SK-N-SH (cell line): ENCODE data around the gene ZNF683.

Experiments used
- CTCF ChIP-seq: fragments of 200-600 bp; sonication (generic); IDR thresholded peaks from 2 replicates; pipeline ENCODE4 v1.6.1; 2017; ENCODE audit warnings: antibody characterized with exemption, mild to moderate bottlenecking, moderate library complexity
- EZH2phosphoT487 ChIP-seq: fragments of 200-600 bp; sonication (generic); IDR thresholded peaks from 2 replicates; pipeline ENCODE4 v1.6.1; 2017; ENCODE audit warnings: low read depth, mixed run types, mild to moderate bottlenecking, antibody characterized with exemption, moderate library complexity, borderline replicate concordance
- FOXM1 ChIP-seq: IDR thresholded peaks from 2 replicates; pipeline ENCODE4 v1.4.0; 2012; ENCODE audit warnings: low read depth, mild to moderate bottlenecking
- GATA2 ChIP-seq: sonication (generic); formaldehyde crosslinking; IDR thresholded peaks from 2 replicates; pipeline ENCODE4 v1.5.0; 2020; ENCODE audit warnings: mild to moderate bottlenecking, missing genetic modification reagents
- JUND ChIP-seq: IDR thresholded peaks from 2 replicates; pipeline ENCODE4 v1.4.0; 2012
- NFIC ChIP-seq: IDR thresholded peaks from 2 replicates; pipeline ENCODE4 v1.4.0; 2012; ENCODE audit warnings: borderline replicate concordance
- PBX3 ChIP-seq: IDR thresholded peaks from 2 replicates; pipeline ENCODE4; 2012
- RCOR1 ChIP-seq: fragments of 150-350 bp; IDR thresholded peaks from 2 replicates; pipeline ENCODE4 v1.6.1; 2017; ENCODE audit warnings: antibody characterized with exemption, low read length
- RFX5 ChIP-seq: IDR thresholded peaks from 2 replicates; pipeline ENCODE4 v1.6.1; 2012; ENCODE audit warnings: mild to moderate bottlenecking, improper control_type of control experiment, low read length
- TF ChIP-seq, protein P1 (sequence below): IDR thresholded peaks from 2 replicates; pipeline ENCODE4 v1.4.0; 2012; ENCODE audit warnings: low read depth, borderline replicate concordance
- TF ChIP-seq, protein P2 (sequence below): IDR thresholded peaks from 2 replicates; pipeline ENCODE4 v1.6.1; 2012; ENCODE audit warnings: mild to moderate bottlenecking, low read depth, low read length, moderate library complexity

- TF ChIP-seq JUND = no peak
- TF ChIP-seq, protein P1, sequence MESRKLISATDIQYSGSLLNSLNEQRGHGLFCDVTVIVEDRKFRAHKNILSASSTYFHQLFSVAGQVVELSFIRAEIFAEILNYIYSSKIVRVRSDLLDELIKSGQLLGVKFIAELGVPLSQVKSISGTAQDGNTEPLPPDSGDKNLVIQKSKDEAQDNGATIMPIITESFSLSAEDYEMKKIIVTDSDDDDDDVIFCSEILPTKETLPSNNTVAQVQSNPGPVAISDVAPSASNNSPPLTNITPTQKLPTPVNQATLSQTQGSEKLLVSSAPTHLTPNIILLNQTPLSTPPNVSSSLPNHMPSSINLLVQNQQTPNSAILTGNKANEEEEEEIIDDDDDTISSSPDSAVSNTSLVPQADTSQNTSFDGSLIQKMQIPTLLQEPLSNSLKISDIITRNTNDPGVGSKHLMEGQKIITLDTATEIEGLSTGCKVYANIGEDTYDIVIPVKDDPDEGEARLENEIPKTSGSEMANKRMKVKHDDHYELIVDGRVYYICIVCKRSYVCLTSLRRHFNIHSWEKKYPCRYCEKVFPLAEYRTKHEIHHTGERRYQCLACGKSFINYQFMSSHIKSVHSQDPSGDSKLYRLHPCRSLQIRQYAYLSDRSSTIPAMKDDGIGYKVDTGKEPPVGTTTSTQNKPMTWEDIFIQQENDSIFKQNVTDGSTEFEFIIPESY = no peak
- no peak for TF ChIP-seq NFIC
- no peak for TF ChIP-seq EZH2phosphoT487
- no peak for TF ChIP-seq CTCF
- TF ChIP-seq, protein P2, sequence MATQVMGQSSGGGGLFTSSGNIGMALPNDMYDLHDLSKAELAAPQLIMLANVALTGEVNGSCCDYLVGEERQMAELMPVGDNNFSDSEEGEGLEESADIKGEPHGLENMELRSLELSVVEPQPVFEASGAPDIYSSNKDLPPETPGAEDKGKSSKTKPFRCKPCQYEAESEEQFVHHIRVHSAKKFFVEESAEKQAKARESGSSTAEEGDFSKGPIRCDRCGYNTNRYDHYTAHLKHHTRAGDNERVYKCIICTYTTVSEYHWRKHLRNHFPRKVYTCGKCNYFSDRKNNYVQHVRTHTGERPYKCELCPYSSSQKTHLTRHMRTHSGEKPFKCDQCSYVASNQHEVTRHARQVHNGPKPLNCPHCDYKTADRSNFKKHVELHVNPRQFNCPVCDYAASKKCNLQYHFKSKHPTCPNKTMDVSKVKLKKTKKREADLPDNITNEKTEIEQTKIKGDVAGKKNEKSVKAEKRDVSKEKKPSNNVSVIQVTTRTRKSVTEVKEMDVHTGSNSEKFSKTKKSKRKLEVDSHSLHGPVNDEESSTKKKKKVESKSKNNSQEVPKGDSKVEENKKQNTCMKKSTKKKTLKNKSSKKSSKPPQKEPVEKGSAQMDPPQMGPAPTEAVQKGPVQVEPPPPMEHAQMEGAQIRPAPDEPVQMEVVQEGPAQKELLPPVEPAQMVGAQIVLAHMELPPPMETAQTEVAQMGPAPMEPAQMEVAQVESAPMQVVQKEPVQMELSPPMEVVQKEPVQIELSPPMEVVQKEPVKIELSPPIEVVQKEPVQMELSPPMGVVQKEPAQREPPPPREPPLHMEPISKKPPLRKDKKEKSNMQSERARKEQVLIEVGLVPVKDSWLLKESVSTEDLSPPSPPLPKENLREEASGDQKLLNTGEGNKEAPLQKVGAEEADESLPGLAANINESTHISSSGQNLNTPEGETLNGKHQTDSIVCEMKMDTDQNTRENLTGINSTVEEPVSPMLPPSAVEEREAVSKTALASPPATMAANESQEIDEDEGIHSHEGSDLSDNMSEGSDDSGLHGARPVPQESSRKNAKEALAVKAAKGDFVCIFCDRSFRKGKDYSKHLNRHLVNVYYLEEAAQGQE = no peak
- TF ChIP-seq FOXM1 = no peak
- TF ChIP-seq RFX5 = no peak
- TF ChIP-seq RCOR1 = no peak
- no peak for TF ChIP-seq PBX3
- no peak for TF ChIP-seq GATA2 (CRISPR knock-in tag)
These were observed 5.1 kb downstream of the ZNF683 start for GRCh38 chr1:26367441-26367840.
